Sigmoid colon (tissue), 4 donors: ENCODE results near the gene FBXW8.

Source experiments
- EP300 ChIP-seq, 4 donors: sonication (generic); formaldehyde crosslinking; IDR thresholded peaks; one replicate each; pipeline ENCODE4 v1.6.1; 2017; ENCODE audit warnings: antibody characterized with exemption in 4 of 4
- POLR2A ChIP-seq, 2 donors: fragments of 450-650 bp; IDR thresholded peaks; one replicate each; pipeline ENCODE4 v1.6.1; 2016; ENCODE audit warnings: antibody characterized with exemption in 2 of 2, mild to moderate bottlenecking in 2 of 2, moderate library complexity in 2 of 2
- POLR2AphosphoS5 ChIP-seq, 4 donors: sonication (generic); formaldehyde crosslinking; IDR thresholded peaks; one replicate each; pipeline ENCODE4 v1.6.1; 2017; ENCODE audit warnings: antibody characterized with exemption in 4 of 4
- TF ChIP-seq, protein P1 (sequence below), 4 experiments: fragments of 450-650 bp in 3 of 4; fragments of 200-600 bp in 1 of 4; IDR thresholded peaks; one replicate each; pipeline ENCODE4 v1.5.1; 2016 to 2019; ENCODE audit warnings: antibody characterized with exemption in 4 of 4, mild to moderate bottlenecking in 3 of 4, moderate library complexity in 2 of 4

- TF ChIP-seq, protein P1, sequence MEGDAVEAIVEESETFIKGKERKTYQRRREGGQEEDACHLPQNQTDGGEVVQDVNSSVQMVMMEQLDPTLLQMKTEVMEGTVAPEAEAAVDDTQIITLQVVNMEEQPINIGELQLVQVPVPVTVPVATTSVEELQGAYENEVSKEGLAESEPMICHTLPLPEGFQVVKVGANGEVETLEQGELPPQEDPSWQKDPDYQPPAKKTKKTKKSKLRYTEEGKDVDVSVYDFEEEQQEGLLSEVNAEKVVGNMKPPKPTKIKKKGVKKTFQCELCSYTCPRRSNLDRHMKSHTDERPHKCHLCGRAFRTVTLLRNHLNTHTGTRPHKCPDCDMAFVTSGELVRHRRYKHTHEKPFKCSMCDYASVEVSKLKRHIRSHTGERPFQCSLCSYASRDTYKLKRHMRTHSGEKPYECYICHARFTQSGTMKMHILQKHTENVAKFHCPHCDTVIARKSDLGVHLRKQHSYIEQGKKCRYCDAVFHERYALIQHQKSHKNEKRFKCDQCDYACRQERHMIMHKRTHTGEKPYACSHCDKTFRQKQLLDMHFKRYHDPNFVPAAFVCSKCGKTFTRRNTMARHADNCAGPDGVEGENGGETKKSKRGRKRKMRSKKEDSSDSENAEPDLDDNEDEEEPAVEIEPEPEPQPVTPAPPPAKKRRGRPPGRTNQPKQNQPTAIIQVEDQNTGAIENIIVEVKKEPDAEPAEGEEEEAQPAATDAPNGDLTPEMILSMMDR (IDR thresholded peaks at IDR 0.05), result peak in 1 of 4 experiments; percentile 14
- TF ChIP-seq EP300 (IDR thresholded peaks at IDR 0.05), result no peak
- no peak for TF ChIP-seq POLR2AphosphoS5 (IDR thresholded peaks at IDR 0.05)
- no peak for TF ChIP-seq POLR2A (IDR thresholded peaks at IDR 0.05)
Observed at GRCh38 chr12:116863275-116863767, 47.4 kb upstream of the FBXW8 start.
